Mucosa of descending colon (tissue), 3 donors: ENCODE results near the gene WWC2. TPM values are rescaled to one million over a fixed set of nuclear protein-coding genes. Genes with fewer than 3 reads are reported as not detected.

Source experiments
- ATAC-seq: fragments of 200-7000 bp; cut with Tn5 transposase; one replicate; pipeline ENCODE4 v1.9.1; 2020; ENCODE audit warnings: mild to moderate bottlenecking, moderate library complexity
- DNase-seq, 3 donors: peaks; one replicate each; pipeline ENCODE4 v3.0.0-alpha.2; 2020
- H3K36me3 ChIP-seq: fragments of 200-600 bp; one replicate; pipeline ENCODE4 v1.8.0; 2021; ENCODE audit warnings: low read depth, mild to moderate bottlenecking
- H3K4me1 ChIP-seq: fragments of 200-600 bp; one replicate; pipeline ENCODE4 v1.8.0; 2021; ENCODE audit warnings: low read depth, mild to moderate bottlenecking
- H3K4me3 ChIP-seq: fragments of 200-600 bp; one replicate; pipeline ENCODE4 v1.8.0; 2021; ENCODE audit warnings: mild to moderate bottlenecking
- H3K9me3 ChIP-seq: fragments of 200-600 bp; one replicate; pipeline ENCODE4 v1.8.0; 2021; ENCODE audit warnings: mild to moderate bottlenecking
- intact Hi-C, 2 donors: fragments of 100-400 bp; cut with DNase I in 1 of 2; cut with micrococcal nuclease in 1 of 2; formaldehyde crosslinking; loops; one replicate each; pipeline versions ENCODE4 v1.11.0 to v1.11.1; 2022; cut with DNase I, micrococcal nuclease
- total RNA-seq, 3 donors: library from RNA; stranded (reverse); fragmentation: NEBNext Ultra II Directional in 2 of 3; extraction: Animal tissue kit (Norgen Biotek cat#: 25700) in 2 of 3; gene quantifications; one replicate each; pipeline versions ENCODE4 v1.2.1 to v1.2.4, GENCODE V29; 2021 to 2023
- TF ChIP-seq, protein P1 (sequence below): fragments of 200-600 bp; IDR thresholded peaks from one replicate; pipeline ENCODE4 v1.8.0; 2022; ENCODE audit warnings: antibody characterized with exemption, mild to moderate bottlenecking
- donor health status: DM: no; HTN: no; CAD: no; lungs with moderate emphysema.
- donor health status: DM: no; HTN: no; CAD: no.
- donor health status: DM: no; HTN: yes; CAD: no.

Gene WWC2
- total RNA-seq, 3 donors from 2014 or later = 6.4 to 31.2 (median 7.7) TPM

DNA sequence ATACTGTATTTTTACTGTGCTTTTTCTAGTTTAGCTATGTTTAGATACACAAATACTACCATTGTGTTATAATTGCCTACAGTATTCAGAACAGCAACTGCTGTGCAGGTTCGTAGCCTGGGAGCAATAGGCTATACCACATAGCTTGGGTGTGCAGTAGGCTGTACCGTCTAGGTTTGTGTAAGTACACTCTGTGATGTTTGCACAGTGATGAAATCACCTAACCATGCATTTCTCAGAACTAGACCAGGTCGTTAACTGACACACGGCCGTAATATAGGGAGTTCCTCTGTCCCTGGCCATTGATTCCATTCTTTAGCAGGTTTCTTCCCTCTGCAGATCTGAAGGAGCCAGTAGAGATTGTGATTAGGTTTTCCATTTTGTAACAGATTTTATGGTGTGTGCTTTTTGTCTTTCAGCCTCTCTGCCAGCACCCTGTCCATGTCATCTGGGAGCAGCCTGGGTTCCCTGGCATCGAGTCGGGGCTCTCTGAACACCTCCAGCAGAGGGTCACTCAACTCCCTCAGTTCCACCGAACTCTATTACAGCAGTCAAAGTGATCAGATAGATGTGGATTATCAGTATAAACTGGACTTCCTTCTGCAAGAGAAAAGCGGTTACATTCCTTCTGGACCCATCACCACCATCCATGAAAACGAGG is 161.6 kb downstream of the WWC2 start:
- DNase-seq = peak in 1 of 3 donors; percentile 47
- Histone ChIP-seq H3K36me3 (no peaks in the 10 kb centered on the region), H3K4me3 (no peak overlapping the region), H3K9me3 (no peaks in the 10 kb centered on the region), H3K4me1 (peaks cover 8% of the 10 kb centered on the region)
- TF ChIP-seq, protein P1, sequence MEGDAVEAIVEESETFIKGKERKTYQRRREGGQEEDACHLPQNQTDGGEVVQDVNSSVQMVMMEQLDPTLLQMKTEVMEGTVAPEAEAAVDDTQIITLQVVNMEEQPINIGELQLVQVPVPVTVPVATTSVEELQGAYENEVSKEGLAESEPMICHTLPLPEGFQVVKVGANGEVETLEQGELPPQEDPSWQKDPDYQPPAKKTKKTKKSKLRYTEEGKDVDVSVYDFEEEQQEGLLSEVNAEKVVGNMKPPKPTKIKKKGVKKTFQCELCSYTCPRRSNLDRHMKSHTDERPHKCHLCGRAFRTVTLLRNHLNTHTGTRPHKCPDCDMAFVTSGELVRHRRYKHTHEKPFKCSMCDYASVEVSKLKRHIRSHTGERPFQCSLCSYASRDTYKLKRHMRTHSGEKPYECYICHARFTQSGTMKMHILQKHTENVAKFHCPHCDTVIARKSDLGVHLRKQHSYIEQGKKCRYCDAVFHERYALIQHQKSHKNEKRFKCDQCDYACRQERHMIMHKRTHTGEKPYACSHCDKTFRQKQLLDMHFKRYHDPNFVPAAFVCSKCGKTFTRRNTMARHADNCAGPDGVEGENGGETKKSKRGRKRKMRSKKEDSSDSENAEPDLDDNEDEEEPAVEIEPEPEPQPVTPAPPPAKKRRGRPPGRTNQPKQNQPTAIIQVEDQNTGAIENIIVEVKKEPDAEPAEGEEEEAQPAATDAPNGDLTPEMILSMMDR = no peak
- peak; percentile 91 for ATAC-seq
- intact Hi-C loops = loop anchor here (5.0 to 10.0 kb wide), 3 partner anchors 188 to 326 kb away; no protein-coding TSS in a partner anchor

DNA sequence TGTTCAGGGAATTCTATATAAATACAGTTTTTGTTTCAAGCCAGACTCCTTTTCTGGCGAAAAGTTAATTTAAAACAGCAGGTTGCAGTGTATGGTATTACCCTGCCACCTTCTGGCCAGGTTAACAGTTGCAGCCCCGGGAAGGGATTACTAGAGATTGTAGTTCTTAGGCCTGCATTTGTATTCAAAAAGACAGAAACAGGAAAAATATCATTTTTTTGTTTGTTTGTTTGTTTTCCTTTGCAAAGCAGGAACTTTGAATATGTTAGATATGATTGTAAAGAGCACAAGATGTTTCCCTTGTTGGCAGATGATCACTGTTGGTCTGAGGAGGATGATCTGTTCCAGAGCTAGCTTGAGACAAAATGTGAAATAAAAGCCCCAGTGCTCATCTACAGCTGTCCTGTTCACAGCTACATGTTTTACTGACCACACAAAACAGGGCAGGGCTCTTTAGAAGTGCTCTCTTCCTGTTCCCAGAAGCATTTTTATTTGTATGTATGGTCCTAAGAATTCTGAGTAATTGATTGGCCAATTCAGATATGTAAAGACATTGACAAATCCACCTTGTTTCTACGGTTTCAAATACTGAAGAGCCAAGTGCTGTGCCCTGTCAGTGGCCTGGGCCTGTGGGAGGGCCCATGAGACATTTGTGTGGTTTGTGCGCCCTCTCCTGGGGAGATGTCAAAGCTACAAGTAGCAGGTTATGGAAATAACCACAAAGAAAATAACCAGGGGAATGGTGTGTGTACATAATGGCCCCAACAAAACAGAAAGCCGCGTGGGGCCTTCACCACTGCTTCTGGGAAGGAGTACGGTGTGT is 163.1 kb downstream of the WWC2 start:
- Histone ChIP-seq H3K9me3 (no peaks in the 10 kb centered on the region), H3K4me3 (no peak overlapping the region), H3K36me3 (no peaks in the 10 kb centered on the region), H3K4me1 (peaks cover 8% of the 10 kb centered on the region)
- ATAC-seq = peak; percentile 90
- peak; percentile 69 to 90 (median 80) for DNase-seq
- intact Hi-C loops = loop anchor here (5.0 to 10.0 kb wide), 3 partner anchors 190 to 327 kb away; no protein-coding TSS in a partner anchor
- TF ChIP-seq, protein P1 = peak; percentile 56

- intact Hi-C loops = loop anchor here (5.0 to 10.0 kb wide), 3 partner anchors 190 to 328 kb away; no protein-coding TSS in a partner anchor
- no peaks in the 10 kb centered on the region for H3K36me3 ChIP-seq
- peaks cover 8% of the 10 kb centered on the region for H3K4me1 ChIP-seq
- no peaks in the 10 kb centered on the region for H3K9me3 ChIP-seq
- H3K4me3 ChIP-seq = no peak overlapping the region
- no peak for ATAC-seq
- TF ChIP-seq, protein P1 = no peak
- no peak for DNase-seq
Observed at GRCh38 chr4:183262776-183263100, 163.7 kb downstream of the WWC2 start.

GRCh38 chr4:183263787-183264386 is 164.8 kb downstream of the WWC2 start:
- no peak for DNase-seq
- intact Hi-C loops = loop anchor here (5.0 to 10.0 kb wide), 3 partner anchors 192 to 329 kb away; no protein-coding TSS in a partner anchor
- ATAC-seq = no peak
- H3K4me3 ChIP-seq = no peak overlapping the region
- H3K36me3 ChIP-seq = no peaks in the 10 kb centered on the region
- TF ChIP-seq, protein P1 = no peak
- no peaks in the 10 kb centered on the region for H3K9me3 ChIP-seq
- H3K4me1 ChIP-seq = peaks cover 8% of the 10 kb centered on the region

GRCh38 chr4:183264614-183265013 is 165.6 kb downstream of the WWC2 start:
- DNase-seq (no peak), ATAC-seq (no peak)
- H3K4me1 ChIP-seq = peaks cover 8% of the 10 kb centered on the region
- H3K4me3 ChIP-seq = no peak overlapping the region
- H3K9me3 ChIP-seq = no peaks in the 10 kb centered on the region
- no peaks in the 10 kb centered on the region for H3K36me3 ChIP-seq
- intact Hi-C loops = loop anchor here (5.0 to 10.0 kb wide), 3 partner anchors 192 to 330 kb away; no protein-coding TSS in a partner anchor
- TF ChIP-seq, protein P1 = no peak
